Suprapubic skin (tissue), 4 donors: ENCODE data around the gene SEPTIN10.

ENCODE experiments used
- EP300 ChIP-seq: sonication (generic); formaldehyde crosslinking; IDR thresholded peaks from one replicate; pipeline ENCODE4 v1.6.1; 2017; ENCODE audit warnings: antibody characterized with exemption
- POLR2A ChIP-seq, 2 donors: fragments of 450-650 bp; IDR thresholded peaks; one replicate each; pipeline ENCODE4 v1.6.1; 2017; ENCODE audit warnings: antibody characterized with exemption in 2 of 2, mild to moderate bottlenecking in 2 of 2, moderate library complexity in 2 of 2
- POLR2AphosphoS5 ChIP-seq, 3 donors: sonication (generic); formaldehyde crosslinking; IDR thresholded peaks; one replicate each; pipeline ENCODE4 v1.6.1; 2017; ENCODE audit warnings: antibody characterized with exemption in 3 of 3
- TF ChIP-seq, protein P1 (sequence below), 2 donors: fragments of 200-600 bp in 1 of 2; fragments of 450-650 bp in 1 of 2; sonication (generic) in 1 of 2; IDR thresholded peaks; one replicate each; pipeline ENCODE4 v1.5.1; 2016 to 2019; ENCODE audit warnings: antibody characterized with exemption in 2 of 2, mild to moderate bottlenecking in 1 of 2, moderate library complexity in 1 of 2

DNA sequence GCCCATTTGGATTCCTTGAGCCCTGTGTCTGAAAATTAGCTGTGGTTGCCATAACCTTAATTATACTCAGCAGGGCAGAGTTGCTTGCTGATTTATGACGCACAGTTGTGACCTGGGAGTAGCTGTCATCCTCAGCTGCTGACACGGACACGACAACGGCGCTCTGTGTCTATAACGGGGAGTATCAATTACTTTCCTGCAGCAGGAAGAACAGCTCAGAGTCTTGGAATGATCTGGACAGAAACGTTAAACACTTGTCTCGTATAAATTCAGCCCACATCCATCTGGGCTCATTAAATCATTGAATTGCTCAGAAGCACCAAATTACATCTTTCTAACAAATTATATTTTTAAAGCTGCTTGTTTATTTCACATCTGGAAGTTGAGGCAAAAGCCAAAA is 116.3 kb downstream of the SEPTIN10 start:
- TF ChIP-seq, protein P1, sequence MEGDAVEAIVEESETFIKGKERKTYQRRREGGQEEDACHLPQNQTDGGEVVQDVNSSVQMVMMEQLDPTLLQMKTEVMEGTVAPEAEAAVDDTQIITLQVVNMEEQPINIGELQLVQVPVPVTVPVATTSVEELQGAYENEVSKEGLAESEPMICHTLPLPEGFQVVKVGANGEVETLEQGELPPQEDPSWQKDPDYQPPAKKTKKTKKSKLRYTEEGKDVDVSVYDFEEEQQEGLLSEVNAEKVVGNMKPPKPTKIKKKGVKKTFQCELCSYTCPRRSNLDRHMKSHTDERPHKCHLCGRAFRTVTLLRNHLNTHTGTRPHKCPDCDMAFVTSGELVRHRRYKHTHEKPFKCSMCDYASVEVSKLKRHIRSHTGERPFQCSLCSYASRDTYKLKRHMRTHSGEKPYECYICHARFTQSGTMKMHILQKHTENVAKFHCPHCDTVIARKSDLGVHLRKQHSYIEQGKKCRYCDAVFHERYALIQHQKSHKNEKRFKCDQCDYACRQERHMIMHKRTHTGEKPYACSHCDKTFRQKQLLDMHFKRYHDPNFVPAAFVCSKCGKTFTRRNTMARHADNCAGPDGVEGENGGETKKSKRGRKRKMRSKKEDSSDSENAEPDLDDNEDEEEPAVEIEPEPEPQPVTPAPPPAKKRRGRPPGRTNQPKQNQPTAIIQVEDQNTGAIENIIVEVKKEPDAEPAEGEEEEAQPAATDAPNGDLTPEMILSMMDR (IDR thresholded peaks at IDR 0.05), result no peak
- no peak for TF ChIP-seq POLR2AphosphoS5 (IDR thresholded peaks at IDR 0.05)
- no peak for TF ChIP-seq EP300
- no peak for TF ChIP-seq POLR2A (IDR thresholded peaks at IDR 0.05)
